Central memory CD4-positive, alpha-beta T cell (primary cell): ENCODE results near the gene TEX19.

Source experiments
- DNase-seq: peaks from one replicate; pipeline ENCODE4 v3.0.0; 2022

Gene TEX19

GRCh38 chr17:82321947-82322466 is 37.0 kb upstream of the TEX19 start:
- no peak for DNase-seq

DNA sequence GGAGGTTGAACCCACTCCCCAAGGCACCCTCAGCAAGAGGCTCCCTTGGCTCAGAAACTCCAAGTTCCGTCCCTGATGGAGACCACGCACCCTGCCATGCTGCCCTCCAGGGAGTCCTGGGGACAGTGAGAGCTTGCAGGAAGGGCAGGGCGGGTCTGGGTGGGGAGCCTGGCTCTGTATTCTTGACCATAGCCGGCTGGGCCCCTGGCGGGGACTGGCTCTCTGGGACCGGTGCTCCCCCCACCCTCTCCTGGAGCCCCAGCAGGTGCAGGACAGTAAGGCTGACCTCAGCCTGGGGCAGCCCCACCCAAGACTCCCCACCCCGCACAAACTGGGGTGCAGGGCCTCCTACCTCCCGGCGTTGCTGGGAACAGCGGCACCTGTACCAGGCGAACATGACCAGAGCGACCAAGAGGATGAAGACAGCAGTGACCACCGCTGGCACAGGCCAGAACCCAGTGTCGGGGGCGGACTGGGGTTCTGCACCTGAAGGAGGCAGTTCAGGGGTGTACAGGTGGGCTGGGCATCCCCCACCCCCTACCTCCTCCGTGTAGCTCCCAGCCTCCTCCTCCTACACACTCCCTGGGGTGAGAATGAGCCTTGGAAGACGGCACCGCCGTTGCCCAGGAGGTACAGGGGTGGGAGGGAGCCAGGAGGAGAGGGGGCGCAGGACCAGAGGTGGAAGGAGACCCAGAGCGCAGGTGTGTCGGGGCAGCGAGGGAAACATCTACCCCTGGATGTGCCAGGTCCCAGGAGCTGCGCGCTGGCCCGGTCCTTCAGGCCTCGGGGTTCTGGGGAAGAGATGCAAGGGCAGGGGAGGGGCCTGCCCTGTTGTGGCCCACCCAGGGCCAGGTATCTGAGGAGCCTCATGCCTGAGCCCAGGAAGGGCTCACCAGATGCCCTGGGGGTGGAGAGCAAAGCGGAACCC is 36.3 kb upstream of the TEX19 start:
- no peak for DNase-seq

- no peak for DNase-seq
These were observed 35.4 kb upstream of the TEX19 start for GRCh38 chr17:82323514-82324234.

GRCh38 chr17:82324566-82325285 is 34.3 kb upstream of the TEX19 start:
- no peak for DNase-seq

DNA sequence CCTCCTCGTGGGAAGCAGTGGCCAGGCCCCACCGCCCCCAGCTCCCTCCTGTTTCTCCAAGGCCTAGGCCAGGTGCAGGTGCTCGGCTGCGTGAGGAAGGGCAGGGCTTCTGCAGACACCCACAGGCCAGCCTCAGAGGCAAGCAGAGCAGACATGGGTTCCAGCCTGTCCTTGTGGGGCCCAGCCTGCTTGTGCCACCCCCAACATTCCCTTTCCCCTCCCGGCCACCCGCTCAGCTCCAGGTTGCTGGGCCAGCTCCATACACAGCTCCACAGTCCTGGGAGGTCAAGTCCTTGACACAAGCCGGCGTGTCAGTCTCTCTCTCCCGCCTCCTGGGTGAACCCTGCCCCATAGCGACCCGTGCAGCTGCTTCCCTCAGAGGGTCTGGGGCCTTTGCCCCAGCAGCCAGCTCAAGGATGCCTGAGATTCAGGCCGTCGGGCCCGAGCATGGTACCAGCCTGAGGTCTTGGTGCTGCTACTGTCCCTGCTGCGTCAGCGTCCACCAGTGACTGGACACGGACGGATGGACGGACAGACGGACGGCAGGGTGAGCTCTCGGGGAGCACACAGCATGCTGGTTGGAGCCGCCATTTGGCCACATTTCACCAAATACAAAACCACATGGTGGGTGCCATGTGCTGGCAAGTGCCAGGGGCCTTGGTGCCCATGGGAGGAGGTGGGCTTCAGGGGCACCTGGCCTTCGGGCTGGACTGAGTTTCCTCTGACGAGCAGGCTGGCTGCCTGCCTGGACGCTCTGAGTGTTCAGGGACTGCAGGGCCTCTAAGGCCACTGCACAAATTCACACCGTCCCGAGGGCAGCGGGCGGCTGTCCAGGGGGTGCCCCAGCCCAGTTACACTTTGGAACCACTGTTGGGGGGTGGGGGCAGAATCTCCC is 33.5 kb upstream of the TEX19 start:
- DNase-seq = no peak

DNA sequence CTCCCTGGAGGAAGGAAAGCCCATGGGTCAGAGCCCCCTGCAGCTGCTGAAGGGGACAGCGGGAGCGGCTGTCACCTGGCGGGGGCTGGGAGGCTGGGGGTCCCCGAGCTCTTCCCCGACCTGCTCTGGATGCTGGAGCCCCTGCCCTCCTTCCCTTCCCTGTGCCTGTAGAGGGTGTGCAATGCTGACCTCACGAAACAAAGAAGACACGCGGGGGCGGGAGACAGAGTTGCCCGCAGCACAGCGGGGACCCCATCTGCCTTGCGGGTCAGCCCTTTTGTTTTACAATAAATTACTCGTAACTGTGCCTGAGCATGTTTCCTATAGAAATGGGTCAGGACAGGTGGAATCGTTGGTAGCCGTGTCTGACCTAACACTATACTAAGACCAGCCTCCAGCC is 31.8 kb upstream of the TEX19 start:
- DNase-seq = no peak

DNA sequence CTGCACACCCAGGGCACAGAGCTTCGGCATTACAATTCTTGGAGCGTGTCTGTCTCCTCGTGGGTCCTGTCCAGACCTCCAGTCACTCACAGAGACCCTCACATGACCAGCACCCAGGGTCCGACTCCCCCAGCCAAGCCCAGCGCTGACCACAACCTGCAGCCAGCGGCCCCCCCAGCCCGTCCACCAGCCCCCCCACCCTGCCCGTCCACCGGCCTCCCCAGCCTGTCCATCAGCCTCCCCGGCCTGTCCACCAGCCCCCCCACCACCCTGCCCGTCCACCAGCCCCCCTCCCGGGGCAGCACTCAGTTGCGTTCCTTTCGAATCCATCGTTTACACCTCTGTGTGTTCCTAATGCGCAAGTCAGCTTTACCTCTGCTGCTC is 31.3 kb upstream of the TEX19 start:
- DNase-seq = no peak

GRCh38 chr17:82328141-82328993 is 30.7 kb upstream of the TEX19 start:
- DNase-seq = no peak

DNA sequence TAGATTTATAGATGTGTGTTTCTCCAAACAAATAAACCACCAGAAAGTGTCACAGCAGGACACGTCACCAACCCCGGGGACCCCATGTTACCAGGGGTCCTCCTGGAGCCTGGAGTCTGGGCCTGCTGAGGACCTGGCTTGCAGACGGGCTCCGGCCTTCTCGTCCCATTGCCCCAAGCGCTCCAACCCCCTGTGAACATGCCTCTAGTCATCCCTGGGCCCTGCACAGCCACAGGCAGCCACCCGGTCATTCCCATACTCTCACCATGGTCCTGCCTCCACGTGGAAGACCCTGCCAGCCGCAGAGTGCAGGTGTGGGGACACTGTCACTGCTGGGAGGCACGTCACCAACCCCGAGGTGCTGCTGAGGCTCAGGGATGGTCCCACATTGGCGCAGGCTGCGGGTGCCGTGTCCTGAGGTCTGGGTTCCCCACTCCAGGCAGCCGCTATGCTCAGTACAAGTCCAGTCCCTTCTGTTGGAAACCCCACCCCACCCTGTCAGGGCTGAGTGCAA is 30.0 kb upstream of the TEX19 start:
- DNase-seq = no peak

GRCh38 chr17:82329683-82330321 is 29.2 kb upstream of the TEX19 start:
- DNase-seq = no peak

DNA sequence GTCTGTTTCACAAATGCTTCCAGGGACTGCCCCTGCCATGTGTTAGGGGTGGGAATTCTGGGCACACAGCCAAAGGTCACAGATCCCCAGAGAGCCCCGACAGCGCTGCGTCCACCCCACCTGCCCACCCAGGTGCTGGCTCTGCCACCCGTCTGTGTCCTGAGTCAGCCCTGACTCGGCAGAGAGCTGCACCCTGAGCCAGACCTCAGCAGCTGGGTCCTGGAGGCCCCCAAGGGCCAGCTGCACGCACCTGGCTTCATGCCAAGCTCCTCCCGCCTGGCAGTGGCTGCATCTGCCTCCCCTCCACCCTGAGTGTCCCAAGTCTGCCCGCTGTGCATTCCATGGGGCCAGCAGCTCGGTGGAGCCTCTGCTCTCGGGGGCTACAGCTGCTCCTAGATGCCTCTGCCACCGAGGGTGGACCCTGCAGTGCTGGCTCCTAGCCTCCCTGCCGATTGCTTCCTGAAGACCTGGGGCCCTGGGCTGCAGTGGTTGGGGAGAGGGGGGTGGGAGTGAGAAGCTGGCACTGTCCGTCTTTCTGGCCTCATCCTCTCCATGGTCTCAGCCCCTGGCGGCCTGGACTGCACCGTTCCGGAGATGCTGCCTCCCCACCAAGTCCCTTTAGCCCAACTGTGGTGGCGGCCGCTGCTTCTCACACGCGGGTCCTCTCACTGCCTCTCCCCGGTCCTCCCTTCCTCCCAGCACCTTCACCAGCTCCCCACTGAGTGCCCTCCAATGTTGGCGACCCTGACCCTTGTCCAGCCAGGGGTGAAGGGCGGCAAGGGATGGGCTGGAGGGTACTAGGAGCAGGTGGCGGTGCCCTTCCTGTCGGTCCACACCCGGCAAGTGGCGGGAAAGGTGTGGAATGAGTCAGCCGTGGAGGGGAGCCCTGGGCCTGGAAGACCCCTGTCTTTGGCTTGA is 28.5 kb upstream of the TEX19 start:
- no peak for DNase-seq

DNA sequence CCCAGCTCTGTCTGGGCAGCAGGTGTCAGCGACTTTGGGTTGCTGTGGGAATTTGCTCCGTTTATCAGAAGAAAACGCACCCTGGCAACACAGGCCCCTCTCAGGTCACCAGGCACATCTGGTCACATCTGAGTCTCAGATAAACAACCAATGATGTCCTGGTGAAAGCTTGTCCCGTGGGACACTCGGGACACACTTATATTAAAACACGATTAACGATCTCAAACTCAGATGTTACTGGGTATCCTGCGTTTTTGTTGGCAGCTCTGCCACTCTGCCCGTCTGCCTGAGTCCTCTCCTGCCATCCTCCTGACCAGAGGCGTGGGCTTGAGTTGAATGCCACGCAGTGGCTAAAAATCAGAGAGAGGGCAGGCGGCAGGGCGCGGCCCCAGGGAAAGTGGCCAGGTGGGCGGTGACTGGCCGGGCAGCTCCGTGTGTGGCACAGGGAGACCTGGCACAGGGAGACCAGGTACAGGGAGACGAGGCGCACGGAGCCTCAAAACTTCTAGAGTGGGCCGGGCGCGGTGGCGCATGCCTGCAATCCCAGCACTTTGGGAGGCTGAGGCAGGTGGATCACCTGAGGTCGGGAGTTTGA is 27.6 kb upstream of the TEX19 start:
- DNase-seq = no peak

DNA sequence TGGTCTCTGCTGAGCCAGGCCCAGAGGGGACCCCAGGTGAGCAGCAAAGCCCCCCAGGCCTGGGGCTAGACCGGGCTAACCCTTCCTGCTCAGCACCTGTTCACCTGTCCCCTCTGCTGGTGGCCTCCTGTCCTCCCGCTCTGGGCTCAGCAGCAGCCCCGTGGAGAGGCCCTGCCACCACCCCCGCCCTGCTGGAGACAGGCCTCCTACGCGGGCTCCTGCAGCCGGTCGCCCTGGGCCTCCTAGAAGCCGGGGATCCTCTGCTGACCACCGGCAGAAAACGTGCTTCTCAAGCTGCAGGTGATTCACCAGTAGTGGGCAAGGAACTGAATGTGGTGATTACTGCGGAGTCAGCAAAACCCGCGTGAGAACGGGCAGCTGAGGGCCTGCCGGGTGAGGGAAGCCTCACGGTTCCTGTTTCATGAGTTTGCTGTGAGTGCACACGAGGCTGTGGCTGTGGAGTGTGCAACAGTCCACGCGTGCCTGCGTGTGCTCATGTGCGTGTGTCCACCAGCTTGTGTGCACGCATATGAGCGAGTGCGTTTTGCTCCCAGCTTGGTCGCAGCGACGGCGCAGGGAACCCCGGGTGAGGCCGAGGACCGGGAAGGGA is 26.3 kb upstream of the TEX19 start:
- DNase-seq = peak; percentile 13

DNA sequence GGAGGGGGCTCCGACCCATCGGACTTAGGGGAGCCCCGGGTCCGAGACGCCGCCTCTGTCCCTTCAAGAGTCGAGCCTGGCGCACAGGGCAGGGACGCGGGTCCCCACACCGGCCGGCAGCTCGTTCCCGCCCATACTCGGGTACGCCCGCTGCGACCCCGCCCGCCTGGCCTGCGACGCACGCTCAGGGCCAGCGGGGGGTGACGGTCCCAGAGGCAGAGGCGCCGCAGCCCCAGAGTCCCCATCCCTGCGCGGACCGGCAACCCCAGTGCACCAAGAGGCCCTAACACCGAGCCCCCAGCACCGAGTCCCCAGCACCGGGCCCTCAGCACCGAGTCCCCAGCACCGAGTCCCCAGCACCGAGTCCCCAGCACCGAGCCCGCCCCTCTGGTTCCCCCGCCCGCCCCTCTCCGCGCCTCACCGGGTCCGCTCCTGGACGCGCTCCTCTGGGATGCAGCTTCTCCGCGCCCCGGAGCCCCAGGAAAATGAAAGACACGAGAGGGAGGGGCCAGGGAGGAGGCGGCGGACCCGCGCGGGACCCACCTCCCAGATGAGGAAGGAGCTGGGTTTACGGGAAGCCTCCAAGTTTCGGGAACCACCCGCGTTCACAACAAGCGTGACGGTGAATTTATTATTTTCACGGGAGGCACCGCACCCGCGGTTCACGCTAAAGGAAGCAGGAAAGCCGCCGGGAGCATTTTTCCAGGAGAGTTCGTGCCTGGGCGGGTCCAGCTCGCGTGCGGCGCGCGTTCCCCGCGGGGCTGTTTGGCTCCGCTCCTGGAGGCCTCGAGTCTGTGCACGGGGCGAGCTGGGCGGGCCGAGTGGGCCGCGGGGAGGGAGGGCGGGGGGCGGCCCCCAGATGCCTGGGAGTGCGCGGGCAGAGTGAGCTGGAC is 25.5 kb upstream of the TEX19 start, which contains the start of gene SECTM1:
SECTM1 (minus strand) TSS at position 488 of the 893 bp plus-strand sequence. CDS start 6,526 bp downstream, outside the sequence.
- DNase-seq = no peak

DNA sequence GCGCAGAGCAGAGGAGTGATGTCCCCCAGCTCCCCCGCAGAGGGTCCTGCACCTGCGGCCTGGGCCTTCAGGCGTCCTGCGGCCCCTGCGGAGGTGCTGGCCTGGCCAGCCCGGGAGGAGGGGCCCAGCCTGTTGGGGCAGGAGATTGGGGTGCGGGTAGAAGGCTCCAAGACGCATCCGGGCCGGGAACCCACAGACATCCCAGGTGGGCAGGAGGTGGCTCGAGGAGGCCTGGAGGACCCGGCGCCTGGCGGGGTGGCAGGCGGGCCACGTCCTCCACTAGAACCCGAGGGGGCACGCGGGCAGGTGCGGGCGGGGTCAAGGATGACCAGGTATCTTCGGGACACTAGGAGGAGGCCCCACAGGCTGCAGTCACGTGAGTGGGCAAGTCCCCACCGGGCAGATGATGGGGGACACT is 24.8 kb upstream of the TEX19 start:
- DNase-seq = no peak

- DNase-seq = no peak
These were observed 24.2 kb upstream of the TEX19 start for GRCh38 chr17:82334622-82335394.
